Measurements from ENCODE around the gene ZRANB3. TPM values are rescaled to one million over a fixed set of nuclear protein-coding genes. Genes with fewer than 3 reads are reported as not detected.

The ZRANB3 gene
- total and polyA plus RNA-seq, 8 donors = 0.87 to 16.3 (median 2.6) TPM

DNA sequence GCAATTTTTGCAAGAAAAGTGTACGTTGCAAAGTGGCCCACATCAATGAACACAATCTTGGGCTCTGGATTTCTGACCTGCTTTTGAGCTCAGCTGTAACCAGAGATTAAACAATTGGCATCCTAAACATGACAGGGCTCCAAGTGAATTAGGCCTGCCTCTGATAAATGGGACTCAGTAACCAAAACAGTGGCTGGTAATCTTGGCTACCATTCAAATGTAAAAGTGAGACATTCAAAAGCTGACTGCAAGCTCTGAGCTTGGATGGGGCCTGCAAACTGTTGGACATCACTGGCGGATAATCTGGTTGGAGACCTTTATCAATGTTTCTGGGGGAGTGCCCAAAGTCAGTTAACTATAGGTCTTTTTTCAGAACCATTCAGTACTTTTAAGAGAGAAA lies 318.3 kb downstream of the ZRANB3 start:
- intact Hi-C loops (cut with DNase I; ENCODE audit: low total_unique reads) = no loop called here
- Histone ChIP-seq H3K36me3 (peaks cover 0 to 4% (median 0%) of the 10 kb centered on the region in 4 donors), H3K4me3 (no peak overlapping the region), H3K4me1 (no peaks in the 10 kb centered on the region), H3K27ac (no peak overlapping the region), H3K9me3 (peaks cover 0 to 3% (median 0%) of the 10 kb centered on the region in 4 donors), H3K27me3 (no peaks in the 10 kb centered on the region)
- DNase-seq = no peak
- 70 to 84% (median 80%) methylated on average over 2 of the region's 2 CpGs for WGBS, 5 donors
- TF ChIP-seq, protein P1, sequence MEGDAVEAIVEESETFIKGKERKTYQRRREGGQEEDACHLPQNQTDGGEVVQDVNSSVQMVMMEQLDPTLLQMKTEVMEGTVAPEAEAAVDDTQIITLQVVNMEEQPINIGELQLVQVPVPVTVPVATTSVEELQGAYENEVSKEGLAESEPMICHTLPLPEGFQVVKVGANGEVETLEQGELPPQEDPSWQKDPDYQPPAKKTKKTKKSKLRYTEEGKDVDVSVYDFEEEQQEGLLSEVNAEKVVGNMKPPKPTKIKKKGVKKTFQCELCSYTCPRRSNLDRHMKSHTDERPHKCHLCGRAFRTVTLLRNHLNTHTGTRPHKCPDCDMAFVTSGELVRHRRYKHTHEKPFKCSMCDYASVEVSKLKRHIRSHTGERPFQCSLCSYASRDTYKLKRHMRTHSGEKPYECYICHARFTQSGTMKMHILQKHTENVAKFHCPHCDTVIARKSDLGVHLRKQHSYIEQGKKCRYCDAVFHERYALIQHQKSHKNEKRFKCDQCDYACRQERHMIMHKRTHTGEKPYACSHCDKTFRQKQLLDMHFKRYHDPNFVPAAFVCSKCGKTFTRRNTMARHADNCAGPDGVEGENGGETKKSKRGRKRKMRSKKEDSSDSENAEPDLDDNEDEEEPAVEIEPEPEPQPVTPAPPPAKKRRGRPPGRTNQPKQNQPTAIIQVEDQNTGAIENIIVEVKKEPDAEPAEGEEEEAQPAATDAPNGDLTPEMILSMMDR (IDR thresholded peaks at IDR 0.05) = no peak
- no peak for TF ChIP-seq POLR2A (IDR thresholded peaks at IDR 0.05)
- TF ChIP-seq POLR2AphosphoS5 (IDR thresholded peaks at IDR 0.05) = no peak
- no peak for TF ChIP-seq EP300 (IDR thresholded peaks at IDR 0.05)

DNA sequence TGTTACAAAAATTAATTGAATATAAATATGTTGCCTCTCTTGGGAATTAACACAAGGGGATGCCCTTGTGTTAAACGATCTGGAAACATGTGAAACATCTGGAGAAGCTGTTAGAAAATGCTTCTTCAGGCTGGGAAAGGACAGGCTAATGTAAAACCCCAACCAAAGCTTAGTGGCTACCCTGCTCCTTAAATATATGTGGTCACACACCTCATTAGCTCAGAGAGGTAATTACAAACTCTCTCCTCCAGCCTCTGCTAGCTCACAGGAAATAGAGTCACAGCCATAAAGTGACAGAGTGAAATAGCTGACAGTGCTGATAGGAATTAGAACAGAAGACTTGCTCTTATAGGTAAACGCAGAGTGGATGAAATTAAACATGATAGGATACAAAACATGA lies 323.0 kb downstream of the ZRANB3 start:
- no peak for TF ChIP-seq POLR2A (IDR thresholded peaks at IDR 0.05)
- TF ChIP-seq, protein P1 (IDR thresholded peaks at IDR 0.05) = no peak
- no peak for TF ChIP-seq EP300 (IDR thresholded peaks at IDR 0.05)
- TF ChIP-seq POLR2AphosphoS5 (IDR thresholded peaks at IDR 0.05) = no peak
- Histone ChIP-seq H3K27me3 (no peaks in the 10 kb centered on the region), H3K36me3 (no peaks in the 10 kb centered on the region), H3K27ac (no peak overlapping the region), H3K4me3 (no peak overlapping the region), H3K9me3 (no peaks in the 10 kb centered on the region), H3K4me1 (no peaks in the 10 kb centered on the region)
- intact Hi-C loops (cut with DNase I; ENCODE audit: low total_unique reads) = no loop called here
- 63 to 74% (median 68%) methylated on average over 2 of the region's 2 CpGs for WGBS, 5 donors
- no peak for DNase-seq

DNA sequence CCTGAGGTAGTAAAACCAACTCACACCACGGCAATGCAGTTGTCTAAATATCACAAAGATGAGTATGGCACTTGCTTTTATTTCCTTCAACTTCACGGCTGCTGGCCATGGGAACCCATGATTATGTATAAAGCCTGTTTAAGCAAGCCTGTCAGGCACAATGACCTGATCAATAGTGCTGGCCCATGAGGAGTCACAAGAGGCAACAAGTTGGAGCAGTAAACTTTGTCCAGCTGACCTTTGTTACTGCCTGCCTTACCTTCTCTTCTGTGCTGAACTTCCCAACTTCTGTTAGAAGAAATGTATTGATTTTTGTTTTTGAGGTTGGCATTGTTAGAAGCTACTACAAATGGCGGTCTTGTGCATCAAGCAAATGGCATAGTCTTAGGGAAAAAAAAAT lies 327.1 kb downstream of the ZRANB3 start:
- DNase-seq = no peak
- WGBS, 5 donors = 87 to 90% (median 88%) methylated on average over 3 of the region's 3 CpGs
- TF ChIP-seq POLR2A (IDR thresholded peaks at IDR 0.05) (no peak), EP300 (IDR thresholded peaks at IDR 0.05) (no peak), POLR2AphosphoS5 (IDR thresholded peaks at IDR 0.05) (no peak)
- TF ChIP-seq, protein P1 (IDR thresholded peaks at IDR 0.05) = no peak
- Histone ChIP-seq H3K27me3 (no peaks in the 10 kb centered on the region), H3K4me3 (no peak overlapping the region), H3K27ac (no peak overlapping the region), H3K36me3 (no peaks in the 10 kb centered on the region), H3K4me1 (no peaks in the 10 kb centered on the region), H3K9me3 (no peaks in the 10 kb centered on the region)
- intact Hi-C loops (cut with DNase I; ENCODE audit: low total_unique reads) = no loop called here

DNA sequence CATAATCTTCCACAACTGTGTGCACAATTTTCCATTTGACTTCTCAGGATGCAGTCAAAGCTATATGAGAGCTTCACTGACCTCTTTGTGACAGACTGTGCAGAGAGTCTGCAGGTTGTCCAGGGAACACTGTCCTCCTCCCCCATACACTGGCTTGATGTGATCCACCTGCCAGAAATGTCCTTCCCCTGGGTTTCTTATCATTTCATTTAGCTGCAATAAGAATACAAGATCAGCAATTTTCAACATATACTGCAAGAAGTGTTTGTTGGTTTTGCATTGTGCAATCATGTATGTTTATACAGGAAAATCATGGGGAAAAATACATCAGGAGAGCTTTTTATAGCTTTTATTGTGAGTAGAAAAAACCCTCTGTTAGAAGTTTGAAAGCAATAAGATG lies 328.3 kb downstream of the ZRANB3 start:
- TF ChIP-seq, protein P1 (IDR thresholded peaks at IDR 0.05) = no peak
- no peak for TF ChIP-seq POLR2AphosphoS5 (IDR thresholded peaks at IDR 0.05)
- TF ChIP-seq EP300 (IDR thresholded peaks at IDR 0.05) = no peak
- no peak for TF ChIP-seq POLR2A (IDR thresholded peaks at IDR 0.05)
- no peaks in the 10 kb centered on the region for H3K9me3 ChIP-seq
- H3K27ac ChIP-seq = no peak overlapping the region
- DNase-seq = peak in 1 of 2 donors; percentile 32
- no peak overlapping the region for H3K4me3 ChIP-seq
- no peaks in the 10 kb centered on the region for H3K27me3 ChIP-seq
- no peaks in the 10 kb centered on the region for H3K4me1 ChIP-seq
- H3K36me3 ChIP-seq = no peaks in the 10 kb centered on the region
- intact Hi-C loops (cut with DNase I; ENCODE audit: low total_unique reads) = no loop called here
